H1 (cell line): ENCODE results near the gene NOTCH4. TPM values are rescaled to one million over a fixed set of nuclear protein-coding genes. Genes with fewer than 3 reads are reported as not detected.

ENCODE experiments used
- EGR1 ChIP-seq: IDR thresholded peaks from 2 replicates; pipeline ENCODE4 v1.6.1; 2011; ENCODE audit warnings: low read depth, low read length, borderline replicate concordance
- FOSL1 ChIP-seq: IDR thresholded peaks from 2 replicates; pipeline ENCODE4 v1.6.1; 2011; ENCODE audit warnings: mild to moderate bottlenecking, low read depth, low read length, moderate library complexity; ENCODE audit not compliant: insufficient read depth
- HDAC6 ChIP-seq: IDR thresholded peaks from one replicate; pipeline ENCODE4 v1.7.1; 2012; ENCODE audit warnings: low read depth, mild to moderate bottlenecking, inconsistent platforms, low read length, moderate library complexity
- POLR2A ChIP-seq, 2 experiments: IDR thresholded peaks; 1 replicate in 1 of 2; 2 replicates in 1 of 2; pipeline ENCODE4 v1.6.1; 2011; ENCODE audit warnings: low read depth in 2 of 2, low read length in 2 of 2, mild to moderate bottlenecking in 2 of 2; ENCODE audit errors: control extremely low read depth in 1 of 2
- RBBP5 ChIP-seq: IDR thresholded peaks from 2 replicates; pipeline ENCODE4 v1.7.1; 2012; ENCODE audit warnings: low read depth, mild to moderate bottlenecking, inconsistent platforms, low read length, moderate library complexity, borderline replicate concordance
- TAF1 ChIP-seq: IDR thresholded peaks from 2 replicates; pipeline ENCODE4 v1.6.1; 2011; ENCODE audit warnings: mild to moderate bottlenecking, low read depth, low read length
- polyA plus RNA-seq, 7 experiments: library from polyadenylated mRNA; depleted of rRNA in 3 of 7; stranded (reverse) in 5 of 7; unstranded in 2 of 7; fragments of >200 nt in 5 of 7; fragments of 200-250 nt in 2 of 7; gene quantifications; 1 replicate in 5 of 7; 2 replicates in 1 of 7; 4 replicates in 1 of 7; pipeline versions ENCODE4 v1.2.1 to v1.2.3, GENCODE V29; 2011 to 2013; ENCODE audit warnings: missing spikeins in 2 of 7, mixed read lengths in 2 of 7
- total RNA-seq: library from RNA; stranded (reverse); fragmentation: NEBNext Ultra II Directional; extraction: Animal tissue kit (Norgen Biotek cat#: 25700); gene quantifications from 2 replicates; pipeline ENCODE4 v1.2.1, GENCODE V29; 2021
- TF ChIP-seq, protein P1 (sequence below): fragments of 300-600 bp; sonication (generic); IDR thresholded peaks from 2 replicates; pipeline ENCODE4 v1.7.1; 2012; ENCODE audit warnings: low read length, moderate library complexity, mild to moderate bottlenecking, inconsistent platforms; ENCODE audit not compliant: insufficient replicate concordance
- TF ChIP-seq, protein P2 (sequence below): IDR thresholded peaks from 2 replicates; pipeline ENCODE4 v1.6.1; 2011; ENCODE audit warnings: low read depth, mild to moderate bottlenecking, low read length; ENCODE audit not compliant: insufficient read depth

Gene NOTCH4
- total and polyA plus RNA-seq, 2 of the 8 experiments (the other 6 are each of a cell fraction or from before 2014, with no cell fraction given), result 1.9 to 2.8 TPM

DNA sequence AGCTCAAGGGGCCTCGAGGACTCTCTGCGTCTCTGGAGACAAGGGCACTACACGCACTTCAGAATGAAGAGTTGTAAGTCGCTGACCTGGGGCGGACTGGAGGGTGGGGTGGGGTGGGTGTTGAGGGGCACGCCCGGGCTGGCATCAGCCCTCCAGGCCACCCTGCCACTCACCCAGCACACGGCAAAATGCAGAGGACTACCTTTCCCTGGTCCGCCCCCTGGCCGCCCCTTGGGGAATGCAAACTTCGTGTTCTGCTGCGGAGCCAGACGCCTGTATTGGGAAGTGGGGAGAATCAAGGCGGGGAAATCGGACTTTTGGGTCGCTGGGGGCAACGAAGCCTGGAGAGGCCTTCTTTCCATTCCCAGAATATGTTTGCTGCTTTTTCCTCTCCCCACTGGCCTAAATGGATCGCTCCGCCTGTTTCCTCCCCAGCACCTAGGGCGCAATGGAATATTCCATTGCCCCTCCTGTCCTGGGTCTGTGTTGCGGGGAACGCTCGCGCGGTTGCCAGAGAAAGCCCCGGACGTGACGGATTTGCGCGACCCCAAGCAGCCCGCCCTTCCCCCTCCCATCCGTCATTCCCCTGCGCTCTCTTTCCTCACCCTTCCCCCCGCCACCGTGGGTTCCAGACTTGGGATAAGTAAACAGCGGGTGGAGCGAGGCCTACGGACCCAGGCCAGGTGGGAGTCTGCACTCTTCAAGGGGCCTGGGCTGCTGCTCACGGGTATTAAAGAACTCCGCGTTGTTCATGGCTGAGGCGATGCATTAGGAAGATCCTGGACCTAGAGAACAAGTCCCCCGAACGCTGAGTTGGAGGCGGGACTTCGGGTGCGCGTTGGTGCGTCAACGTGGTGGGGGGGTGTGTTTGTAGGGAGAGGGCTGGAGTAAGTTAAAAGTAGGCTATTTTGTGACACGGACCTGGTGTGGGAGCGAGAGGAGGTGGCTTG, 70.0 kb downstream of the NOTCH4 start, which contains the start of gene PPT2 (continued):
- TF ChIP-seq, protein P1, sequence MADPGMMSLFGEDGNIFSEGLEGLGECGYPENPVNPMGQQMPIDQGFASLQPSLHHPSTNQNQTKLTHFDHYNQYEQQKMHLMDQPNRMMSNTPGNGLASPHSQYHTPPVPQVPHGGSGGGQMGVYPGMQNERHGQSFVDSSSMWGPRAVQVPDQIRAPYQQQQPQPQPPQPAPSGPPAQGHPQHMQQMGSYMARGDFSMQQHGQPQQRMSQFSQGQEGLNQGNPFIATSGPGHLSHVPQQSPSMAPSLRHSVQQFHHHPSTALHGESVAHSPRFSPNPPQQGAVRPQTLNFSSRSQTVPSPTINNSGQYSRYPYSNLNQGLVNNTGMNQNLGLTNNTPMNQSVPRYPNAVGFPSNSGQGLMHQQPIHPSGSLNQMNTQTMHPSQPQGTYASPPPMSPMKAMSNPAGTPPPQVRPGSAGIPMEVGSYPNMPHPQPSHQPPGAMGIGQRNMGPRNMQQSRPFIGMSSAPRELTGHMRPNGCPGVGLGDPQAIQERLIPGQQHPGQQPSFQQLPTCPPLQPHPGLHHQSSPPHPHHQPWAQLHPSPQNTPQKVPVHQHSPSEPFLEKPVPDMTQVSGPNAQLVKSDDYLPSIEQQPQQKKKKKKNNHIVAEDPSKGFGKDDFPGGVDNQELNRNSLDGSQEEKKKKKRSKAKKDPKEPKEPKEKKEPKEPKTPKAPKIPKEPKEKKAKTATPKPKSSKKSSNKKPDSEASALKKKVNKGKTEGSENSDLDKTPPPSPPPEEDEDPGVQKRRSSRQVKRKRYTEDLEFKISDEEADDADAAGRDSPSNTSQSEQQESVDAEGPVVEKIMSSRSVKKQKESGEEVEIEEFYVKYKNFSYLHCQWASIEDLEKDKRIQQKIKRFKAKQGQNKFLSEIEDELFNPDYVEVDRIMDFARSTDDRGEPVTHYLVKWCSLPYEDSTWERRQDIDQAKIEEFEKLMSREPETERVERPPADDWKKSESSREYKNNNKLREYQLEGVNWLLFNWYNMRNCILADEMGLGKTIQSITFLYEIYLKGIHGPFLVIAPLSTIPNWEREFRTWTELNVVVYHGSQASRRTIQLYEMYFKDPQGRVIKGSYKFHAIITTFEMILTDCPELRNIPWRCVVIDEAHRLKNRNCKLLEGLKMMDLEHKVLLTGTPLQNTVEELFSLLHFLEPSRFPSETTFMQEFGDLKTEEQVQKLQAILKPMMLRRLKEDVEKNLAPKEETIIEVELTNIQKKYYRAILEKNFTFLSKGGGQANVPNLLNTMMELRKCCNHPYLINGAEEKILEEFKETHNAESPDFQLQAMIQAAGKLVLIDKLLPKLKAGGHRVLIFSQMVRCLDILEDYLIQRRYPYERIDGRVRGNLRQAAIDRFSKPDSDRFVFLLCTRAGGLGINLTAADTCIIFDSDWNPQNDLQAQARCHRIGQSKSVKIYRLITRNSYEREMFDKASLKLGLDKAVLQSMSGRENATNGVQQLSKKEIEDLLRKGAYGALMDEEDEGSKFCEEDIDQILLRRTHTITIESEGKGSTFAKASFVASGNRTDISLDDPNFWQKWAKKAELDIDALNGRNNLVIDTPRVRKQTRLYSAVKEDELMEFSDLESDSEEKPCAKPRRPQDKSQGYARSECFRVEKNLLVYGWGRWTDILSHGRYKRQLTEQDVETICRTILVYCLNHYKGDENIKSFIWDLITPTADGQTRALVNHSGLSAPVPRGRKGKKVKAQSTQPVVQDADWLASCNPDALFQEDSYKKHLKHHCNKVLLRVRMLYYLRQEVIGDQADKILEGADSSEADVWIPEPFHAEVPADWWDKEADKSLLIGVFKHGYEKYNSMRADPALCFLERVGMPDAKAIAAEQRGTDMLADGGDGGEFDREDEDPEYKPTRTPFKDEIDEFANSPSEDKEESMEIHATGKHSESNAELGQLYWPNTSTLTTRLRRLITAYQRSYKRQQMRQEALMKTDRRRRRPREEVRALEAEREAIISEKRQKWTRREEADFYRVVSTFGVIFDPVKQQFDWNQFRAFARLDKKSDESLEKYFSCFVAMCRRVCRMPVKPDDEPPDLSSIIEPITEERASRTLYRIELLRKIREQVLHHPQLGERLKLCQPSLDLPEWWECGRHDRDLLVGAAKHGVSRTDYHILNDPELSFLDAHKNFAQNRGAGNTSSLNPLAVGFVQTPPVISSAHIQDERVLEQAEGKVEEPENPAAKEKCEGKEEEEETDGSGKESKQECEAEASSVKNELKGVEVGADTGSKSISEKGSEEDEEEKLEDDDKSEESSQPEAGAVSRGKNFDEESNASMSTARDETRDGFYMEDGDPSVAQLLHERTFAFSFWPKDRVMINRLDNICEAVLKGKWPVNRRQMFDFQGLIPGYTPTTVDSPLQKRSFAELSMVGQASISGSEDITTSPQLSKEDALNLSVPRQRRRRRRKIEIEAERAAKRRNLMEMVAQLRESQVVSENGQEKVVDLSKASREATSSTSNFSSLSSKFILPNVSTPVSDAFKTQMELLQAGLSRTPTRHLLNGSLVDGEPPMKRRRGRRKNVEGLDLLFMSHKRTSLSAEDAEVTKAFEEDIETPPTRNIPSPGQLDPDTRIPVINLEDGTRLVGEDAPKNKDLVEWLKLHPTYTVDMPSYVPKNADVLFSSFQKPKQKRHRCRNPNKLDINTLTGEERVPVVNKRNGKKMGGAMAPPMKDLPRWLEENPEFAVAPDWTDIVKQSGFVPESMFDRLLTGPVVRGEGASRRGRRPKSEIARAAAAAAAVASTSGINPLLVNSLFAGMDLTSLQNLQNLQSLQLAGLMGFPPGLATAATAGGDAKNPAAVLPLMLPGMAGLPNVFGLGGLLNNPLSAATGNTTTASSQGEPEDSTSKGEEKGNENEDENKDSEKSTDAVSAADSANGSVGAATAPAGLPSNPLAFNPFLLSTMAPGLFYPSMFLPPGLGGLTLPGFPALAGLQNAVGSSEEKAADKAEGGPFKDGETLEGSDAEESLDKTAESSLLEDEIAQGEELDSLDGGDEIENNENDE, result no peak
- TF ChIP-seq, protein P2, sequence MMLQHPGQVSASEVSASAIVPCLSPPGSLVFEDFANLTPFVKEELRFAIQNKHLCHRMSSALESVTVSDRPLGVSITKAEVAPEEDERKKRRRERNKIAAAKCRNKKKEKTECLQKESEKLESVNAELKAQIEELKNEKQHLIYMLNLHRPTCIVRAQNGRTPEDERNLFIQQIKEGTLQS, result peak; percentile 79
- TF ChIP-seq HDAC6 (no peak), TAF1 (peak; percentile 70; the same call in 1 of the 2 replicates), FOSL1 (no peak), RBBP5 (no peak), POLR2A (IDR thresholded peaks at IDR 0.05; ENCODE audit: control extremely low read depth in 1 of 2, low read depth in 2 of 2, low read length in 2 of 2) (peak in 1 of 2 experiments; percentile 71; a peak in 1 of 3 replicates), EGR1 (0 out of 2 replicates have a peak, but pooled peaks have one; percentile 34)
